Spleen (tissue), 7 donors: Measurements from ENCODE around the gene SLC39A3.

Source experiments
- CTCF ChIP-seq, 11 experiments: fragments of 200-600 bp in 7 of 11; fragments of 450-650 bp in 4 of 11; sonication (generic) in 4 of 11; IDR thresholded peaks in 8 of 11; conservative IDR thresholded peaks in 3 of 11; 1 replicate in 7 of 11; 2 replicates in 4 of 11; pipeline versions ENCODE4 v1.4.0 to v1.8.0; 2016 to 2021; ENCODE audit warnings: antibody characterized with exemption in 11 of 11, inconsistent platforms in 4 of 11, mild to moderate bottlenecking in 1 of 11
- POLR2A ChIP-seq, 3 donors: fragments of 450-650 bp; IDR thresholded peaks; one replicate each; pipeline ENCODE4 v1.5.1; 2017; ENCODE audit warnings: antibody characterized with exemption in 3 of 3, mild to moderate bottlenecking in 1 of 3
- donor health status: DM: no; HTN: no; CAD: no; lungs with moderate emphysema.
- donor health status: DM: no; HTN: no; CAD: no.
- donor health status: DM: no; HTN: no; CAD: no.

DNA sequence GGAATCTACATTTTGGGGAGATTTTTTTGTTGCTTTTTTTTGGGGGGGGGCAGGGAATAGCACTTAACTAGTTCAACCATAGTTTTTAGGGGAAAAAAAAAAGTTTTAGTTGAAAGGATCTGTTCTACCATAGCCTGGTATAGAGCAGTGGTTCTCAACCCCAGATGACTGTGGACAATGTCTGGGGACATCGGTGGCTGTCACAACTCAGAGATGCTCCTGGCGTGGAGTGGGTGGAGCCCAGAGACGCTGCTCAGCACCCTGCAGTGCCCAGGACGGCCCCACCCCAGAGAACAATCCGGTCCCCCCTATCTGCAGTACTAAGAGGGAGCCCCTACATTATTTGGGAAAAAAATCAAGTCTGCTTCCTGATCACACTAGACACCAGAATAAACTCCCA lies 45.6 kb downstream of the SLC39A3 start:
- TF ChIP-seq CTCF (IDR thresholded peaks at IDR 0.05 in 8 of 11, conservative IDR thresholded peaks at IDR 0.05 in 3 of 11): no peak
- TF ChIP-seq POLR2A (IDR thresholded peaks at IDR 0.05): no peak
